ENCODE results near the gene MGRN1.

The MGRN1 gene

DNA sequence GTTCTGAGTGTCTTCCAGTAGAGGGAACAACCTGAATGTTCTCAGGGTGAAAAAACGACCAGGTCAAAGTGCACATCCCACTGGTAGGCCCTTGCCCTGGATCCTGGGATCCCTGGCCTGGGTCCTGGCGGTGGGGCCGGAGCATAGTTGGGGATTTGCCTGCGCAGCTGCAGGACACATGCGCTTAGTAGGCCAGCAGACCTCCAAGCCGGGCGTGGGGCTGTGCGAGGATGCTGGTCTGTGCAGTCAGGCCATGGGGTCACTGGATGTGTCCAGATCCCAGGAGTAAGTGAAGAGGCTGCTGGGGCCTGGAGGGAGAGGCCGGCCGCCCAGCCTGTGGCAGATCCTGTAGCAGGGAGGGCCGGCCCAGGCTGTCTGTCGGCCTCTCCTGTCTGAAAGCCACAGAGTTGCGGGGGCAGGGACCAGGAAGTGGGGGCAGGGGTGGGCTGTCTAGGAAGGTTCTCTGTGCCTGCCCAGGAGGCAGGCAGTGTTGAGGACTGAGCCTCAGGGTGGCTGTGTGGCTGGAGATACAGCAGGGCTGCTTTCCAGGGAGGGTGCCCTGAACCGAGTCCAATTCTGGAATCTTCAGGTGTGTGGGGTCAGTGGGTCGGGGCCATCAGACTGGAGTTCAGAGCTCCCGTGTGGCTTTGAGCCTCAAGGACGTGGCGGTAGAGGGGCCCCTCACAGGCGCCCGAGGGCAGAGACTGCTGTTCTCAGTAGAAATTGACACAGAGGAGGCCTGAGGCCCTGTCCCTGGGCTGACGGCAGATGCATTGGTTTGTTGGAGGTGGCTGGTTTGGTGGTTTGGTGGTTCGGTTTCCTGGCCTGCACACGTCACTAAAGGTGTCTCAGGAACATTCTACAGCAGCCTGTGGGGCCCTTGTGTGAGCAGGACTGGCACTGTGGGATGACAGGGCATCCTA is 51.5 kb downstream of the MGRN1 start:
- DNase-seq (ENCODE audit: low read depth in 2 of 2): peak; percentile 54 to 58

DNA sequence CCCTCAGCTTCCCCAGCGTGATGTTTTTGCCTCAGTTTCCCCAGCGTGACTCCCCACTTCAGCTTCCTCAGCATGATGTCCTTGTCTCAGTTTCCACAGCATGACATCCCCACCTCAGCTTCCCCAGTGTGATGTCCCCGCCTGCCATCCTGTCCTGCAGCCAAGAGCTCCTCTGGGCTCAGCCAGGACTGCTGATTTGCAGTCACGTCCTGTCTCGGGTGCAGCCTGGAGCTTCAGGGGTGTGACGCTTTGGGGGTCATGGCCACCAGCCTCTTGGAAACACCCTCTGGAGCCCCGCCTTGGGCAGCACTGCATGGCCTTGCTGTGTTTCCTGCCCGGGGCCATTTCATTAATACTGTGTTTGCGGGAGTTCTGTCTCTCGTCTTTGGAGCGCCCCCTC is 52.2 kb downstream of the MGRN1 start:
- DNase-seq (ENCODE audit: low read depth in 2 of 2): no peak

DNA sequence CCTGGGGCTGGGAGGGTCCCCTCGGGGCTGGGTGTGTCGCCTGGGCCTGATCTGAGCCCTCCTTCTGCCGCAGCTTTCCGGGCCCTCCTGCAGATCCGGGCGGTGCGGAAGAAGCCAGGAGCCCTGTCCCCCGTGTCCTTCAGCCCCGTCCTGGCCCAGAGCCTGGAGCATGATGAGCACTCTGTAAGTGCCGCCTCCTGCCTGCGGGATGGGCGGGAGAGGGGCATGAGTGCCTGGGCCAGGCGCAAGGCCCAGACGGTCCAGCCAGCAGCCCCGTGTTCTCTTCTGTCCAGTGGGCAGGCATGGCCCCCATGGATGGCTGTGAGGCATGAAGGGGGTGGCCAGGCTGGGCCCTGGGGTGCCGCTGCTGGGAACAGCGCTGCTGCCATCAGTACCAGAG is 52.8 kb downstream of the MGRN1 start:
- no peak for DNase-seq (ENCODE audit: low read depth in 2 of 2)

DNA sequence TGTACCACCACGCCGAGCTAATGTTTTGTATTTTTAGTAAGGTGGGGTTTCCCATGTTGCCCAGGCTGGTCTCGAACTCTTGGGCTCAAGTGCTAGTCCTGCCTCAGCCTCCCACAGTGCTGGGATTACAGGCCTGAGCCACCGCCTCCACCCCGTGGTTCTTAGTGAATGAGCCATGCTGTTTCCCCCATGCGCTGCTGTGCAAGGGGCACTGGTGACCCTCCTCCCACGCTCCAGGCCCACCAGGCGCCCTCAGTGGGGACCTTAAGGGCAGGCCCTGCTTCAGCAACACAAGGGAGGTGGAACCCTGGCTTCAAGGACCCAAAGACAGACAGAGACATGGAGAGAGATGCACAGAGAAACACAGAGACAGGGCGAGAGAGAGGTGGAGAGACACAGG is 53.4 kb downstream of the MGRN1 start:
- DNase-seq (ENCODE audit: low read depth in 2 of 2): no peak

DNA sequence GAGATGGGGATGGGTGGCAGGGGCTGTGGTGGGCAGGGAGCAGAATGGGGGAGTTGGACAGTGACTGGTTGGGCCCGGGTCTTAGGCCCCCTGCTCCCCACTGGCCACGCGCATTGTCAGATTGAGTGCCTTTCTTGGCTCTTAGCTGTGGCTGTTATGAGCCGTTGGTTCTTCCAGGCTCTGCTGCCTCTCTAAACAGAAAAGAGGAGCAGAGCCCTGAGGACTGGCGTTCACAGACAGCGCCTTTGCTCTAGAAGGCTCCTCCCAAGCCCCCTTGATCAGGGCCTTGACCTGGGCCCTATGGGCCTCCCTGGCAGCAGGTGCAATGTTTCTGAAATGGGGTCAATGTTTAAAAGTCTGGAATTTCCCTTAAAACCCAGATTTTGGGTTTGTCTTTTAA is 54.0 kb downstream of the MGRN1 start:
- no peak for DNase-seq (ENCODE audit: low read depth in 2 of 2)

- DNase-seq (ENCODE audit: low read depth in 2 of 2): no peak
These were observed 54.7 kb downstream of the MGRN1 start for GRCh38 chr16:4679156-4679849.

- no peak for DNase-seq (ENCODE audit: low read depth in 2 of 2)
These were observed 55.4 kb downstream of the MGRN1 start for GRCh38 chr16:4679850-4680636.

DNA sequence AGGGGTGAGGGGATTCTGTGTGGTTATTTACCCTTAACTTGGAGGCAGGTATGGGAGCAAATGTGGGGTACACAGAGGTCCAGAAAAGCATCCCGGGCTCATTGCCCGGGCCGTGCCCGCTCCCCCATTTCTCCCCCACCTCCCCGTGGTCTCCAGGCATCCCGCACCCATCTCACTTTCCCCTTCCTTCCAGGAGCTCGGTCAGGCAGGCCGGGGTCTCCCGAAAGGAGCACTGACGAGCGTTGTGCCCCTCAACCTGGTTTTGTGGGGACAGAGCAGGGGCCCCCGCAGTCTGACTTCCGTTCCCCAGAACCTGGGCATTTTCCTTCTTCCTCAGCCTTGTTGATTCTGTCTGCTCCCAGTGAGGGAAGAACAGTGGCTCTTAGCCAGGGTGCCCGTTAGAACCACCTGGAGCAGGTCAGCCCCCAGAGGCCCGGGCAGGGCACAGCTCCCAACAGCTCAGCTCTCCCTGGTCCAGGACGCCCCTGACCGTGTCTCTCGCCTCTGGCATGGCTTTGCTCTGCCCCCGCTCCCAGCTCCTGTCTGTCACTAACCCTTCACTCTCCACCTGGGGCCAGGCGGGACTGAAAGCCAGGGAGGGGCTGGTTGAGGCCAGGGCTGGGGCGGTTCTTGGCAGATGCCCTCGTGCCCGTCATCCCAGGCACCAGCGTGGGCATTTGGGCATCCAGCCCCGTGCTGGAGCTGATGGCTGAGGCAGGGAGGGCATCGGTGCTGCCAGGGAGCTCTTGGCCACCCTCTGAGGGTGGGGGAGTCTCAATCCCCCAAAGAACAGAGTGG is 56.2 kb downstream of the MGRN1 start:
- no peak for DNase-seq (ENCODE audit: low read depth in 2 of 2)

- no peak for DNase-seq (ENCODE audit: low read depth in 2 of 2)
These were observed 57.0 kb downstream of the MGRN1 start for GRCh38 chr16:4681471-4682083.

DNA sequence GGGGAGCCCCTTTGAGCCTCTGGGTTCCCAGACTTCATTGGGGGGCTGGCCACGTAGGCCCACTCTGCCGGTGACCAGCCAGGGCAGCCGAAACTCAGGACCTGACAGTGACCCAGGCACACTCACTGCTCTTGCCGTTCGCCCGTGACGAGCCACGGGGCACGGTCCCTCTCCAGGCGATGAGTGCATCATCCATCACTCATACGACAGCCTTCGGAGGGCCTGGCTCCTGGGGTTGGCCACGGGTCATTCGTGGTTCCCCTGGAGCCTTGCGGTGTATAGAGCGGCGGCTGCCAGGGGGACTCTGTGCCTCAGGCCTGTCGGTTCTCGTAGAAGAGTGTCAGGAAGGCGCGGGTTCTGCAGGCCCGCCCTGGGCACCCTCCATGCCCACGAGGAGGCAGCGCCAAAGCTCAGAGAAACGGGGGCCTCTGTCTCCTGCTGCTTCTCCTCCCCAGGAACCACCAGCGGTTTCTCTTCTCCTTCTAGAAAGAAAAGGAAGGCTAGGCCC is 57.5 kb downstream of the MGRN1 start:
- no peak for DNase-seq (ENCODE audit: low read depth in 2 of 2)

DNA sequence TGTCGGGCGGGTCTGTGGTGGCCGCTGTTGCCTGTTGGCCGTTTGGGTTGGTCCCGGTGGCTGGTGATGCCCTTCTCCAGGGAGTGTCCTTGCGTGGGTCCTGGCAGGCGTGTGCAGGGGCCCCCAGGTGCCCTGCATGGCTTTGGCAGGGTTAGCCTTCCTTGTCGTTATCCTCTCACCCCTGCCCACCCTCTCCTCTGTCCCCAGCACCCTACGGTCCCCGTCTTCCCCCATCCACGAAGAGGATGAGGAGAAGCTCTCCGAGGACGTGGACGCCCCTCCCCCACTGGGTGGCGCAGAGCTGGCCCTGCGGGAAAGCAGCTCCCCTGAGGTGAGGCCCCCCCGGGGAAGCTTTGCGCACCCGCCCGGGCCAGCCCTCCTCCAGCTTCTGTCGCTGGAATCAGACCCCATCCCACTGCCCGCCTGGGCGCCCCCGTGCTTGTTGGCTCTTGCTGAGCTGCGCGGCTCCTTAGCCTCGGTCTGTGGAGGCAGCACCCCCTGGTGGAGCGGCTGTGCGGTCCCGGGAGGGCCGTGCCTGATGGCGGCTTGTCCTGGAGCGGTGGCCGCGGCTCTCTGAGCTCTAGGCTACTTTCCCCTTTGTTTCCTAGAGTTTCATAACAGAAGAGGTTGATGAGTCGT is 58.1 kb downstream of the MGRN1 start:
- no peak for DNase-seq (ENCODE audit: low read depth in 2 of 2)

DNA sequence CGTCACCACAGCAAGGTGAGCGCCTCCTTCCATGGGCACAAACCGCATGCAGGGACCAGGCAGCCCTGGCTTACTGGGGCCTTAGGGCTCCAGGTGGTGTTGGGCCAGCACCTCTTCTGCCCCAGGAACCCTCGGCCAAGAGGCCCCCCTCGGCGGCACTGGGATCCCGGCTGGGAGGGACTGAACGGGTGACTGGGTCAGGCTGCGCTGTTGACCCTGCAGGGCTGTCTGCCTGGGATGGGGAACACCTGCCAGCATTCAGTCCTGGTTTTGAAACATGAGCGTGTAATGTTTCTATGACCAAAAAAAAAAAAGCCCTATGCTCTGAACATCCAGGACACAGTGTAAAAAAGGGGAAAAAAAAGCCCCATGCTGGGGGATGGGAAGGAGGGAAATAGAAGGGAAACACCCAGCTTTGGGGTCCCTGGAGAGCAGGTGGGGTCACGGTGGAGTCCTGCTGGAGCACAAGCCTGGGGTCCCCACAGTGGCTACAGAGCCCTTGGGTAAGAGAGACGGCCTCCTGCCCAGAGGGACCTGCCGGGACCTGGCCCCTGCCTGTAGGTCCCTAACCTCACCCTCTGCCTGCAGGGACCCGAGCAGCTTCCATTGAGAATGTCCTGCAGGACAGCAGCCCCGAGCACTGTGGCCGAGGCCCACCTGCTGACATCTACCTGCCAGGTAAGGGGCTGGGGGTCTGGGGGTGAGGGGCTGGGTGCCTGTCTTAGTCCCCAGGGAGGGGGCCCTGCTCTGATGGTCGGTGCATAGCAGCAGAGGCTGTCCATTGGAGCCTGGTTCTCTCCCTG is 58.8 kb downstream of the MGRN1 start:
- DNase-seq (ENCODE audit: low read depth in 2 of 2): no peak

- no peak for DNase-seq (ENCODE audit: low read depth in 2 of 2)
These were observed 59.6 kb downstream of the MGRN1 start for GRCh38 chr16:4684058-4684715.

DNA sequence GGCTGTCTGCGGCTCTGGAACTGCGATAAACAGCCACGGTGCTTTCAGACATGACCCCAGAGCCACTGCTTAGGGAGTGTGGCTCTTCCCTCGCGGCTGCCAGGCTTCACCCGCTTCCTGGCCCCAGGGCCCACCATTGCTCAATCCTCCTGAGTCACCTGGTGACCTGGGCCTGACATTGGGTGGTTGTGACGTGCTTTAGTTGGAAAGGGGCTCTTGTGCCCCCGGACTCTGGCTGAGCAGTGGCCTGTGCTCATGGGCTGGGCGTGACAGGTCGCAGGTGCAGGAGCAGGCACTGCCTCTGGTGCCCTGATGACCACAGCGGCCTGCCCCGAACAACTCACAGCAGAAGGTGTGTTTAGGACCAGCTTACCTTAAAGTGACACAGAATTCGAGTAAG is 60.1 kb downstream of the MGRN1 start:
- no peak for DNase-seq (ENCODE audit: low read depth in 2 of 2)

GRCh38 chr16:4685292-4685691 is 60.7 kb downstream of the MGRN1 start:
- no peak for DNase-seq (ENCODE audit: low read depth in 2 of 2)

DNA sequence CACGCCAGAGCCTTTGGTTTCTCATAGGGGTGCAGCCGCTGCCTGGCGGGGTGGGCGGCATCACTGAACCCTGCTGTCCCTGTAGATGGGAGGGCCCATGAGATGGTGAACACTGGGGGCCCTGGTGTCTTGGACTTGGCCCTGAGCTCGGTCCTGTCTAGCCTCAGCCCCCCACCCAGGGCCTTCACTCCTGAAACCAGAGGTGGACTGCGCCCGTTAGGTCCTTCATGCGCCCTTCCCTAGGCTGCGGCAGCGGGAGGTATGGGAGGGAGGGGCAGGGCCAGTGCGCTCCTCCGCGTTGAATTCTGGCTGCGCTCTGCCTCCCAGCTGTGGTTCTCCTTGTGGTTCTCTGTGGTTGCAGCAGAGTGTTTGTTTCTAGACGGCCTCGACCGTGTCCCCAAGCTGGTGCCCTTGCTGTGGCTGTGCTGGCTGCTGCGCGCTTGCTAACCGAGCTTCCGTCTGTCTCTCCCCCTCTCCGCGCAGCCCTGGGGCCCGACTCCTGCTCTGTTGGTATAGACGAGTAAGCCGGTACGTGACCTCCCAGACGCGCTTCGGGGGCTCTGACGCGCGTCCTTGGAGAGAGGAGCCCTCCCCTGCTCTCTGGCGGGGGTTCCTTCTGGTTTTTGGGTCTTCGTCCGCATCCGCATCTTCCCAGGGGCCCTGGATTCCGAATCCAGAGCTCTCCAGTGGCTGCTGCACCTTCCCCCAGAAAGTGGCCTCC is 61.3 kb downstream of the MGRN1 start:
- DNase-seq (ENCODE audit: low read depth in 2 of 2): no peak

- DNase-seq (ENCODE audit: low read depth in 2 of 2): no peak
These were observed 62.0 kb downstream of the MGRN1 start for GRCh38 chr16:4686497-4687210.

DNA sequence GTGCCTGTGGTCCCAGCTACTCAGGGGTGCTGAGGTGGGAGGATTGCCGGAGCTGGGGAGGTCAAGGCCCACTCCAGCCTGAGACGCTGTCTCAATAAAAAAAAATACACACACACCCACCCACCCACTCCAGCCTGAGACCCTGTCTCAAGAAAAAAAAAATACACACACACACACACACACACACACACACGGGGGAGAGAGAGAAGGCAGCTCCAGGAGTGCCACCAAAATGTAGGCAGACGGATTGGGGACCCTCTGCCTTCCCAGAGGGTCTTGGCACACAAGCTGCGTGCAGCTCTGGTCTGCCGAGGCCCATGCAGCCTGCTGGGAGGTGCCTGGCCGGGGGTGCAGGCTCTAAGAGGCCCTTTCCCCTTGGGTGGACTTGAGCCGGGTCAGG is 62.8 kb downstream of the MGRN1 start:
- DNase-seq (ENCODE audit: low read depth in 2 of 2): no peak

Measured in stimulated activated CD4-positive, alpha-beta T cell treated with anti-CD3 and anti-CD28 coated beads, Interleukin-15, amount 100 ng/mL, for 48 hours (primary cell).